HG03432 (cell line): ENCODE measurements around the gene HIVEP1.

Experiments used
- ATAC-seq: cut with Tn5 transposase; IDR thresholded peaks from one replicate; pipeline ENCODE4 v1.9.1; 2021; ENCODE audit warnings: mild to moderate bottlenecking, moderate library complexity; ENCODE audit not compliant: unreplicated experiment

Gene HIVEP1

DNA sequence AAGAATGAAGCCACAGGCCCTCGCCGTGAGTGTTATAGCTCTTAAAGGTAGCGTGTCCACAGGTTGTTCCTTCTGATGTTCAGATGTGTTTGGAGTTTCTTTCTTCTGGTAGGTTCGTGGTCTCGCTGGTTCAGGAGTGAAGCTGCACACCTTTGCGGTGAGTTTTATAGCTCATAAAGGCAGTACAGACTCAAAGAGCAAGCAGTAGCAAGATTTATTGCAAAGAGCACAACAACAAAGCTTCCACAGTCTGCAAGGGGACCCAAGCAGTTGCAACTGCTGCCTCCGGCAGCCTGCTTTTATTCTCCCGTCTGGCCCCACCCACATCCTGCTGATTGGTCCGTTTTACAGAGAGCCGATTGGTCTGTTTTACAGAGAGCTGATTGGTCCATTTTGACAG, 5.2 kb downstream of the HIVEP1 start:
- no peak for ATAC-seq

GRCh38 chr6:12017876-12018401, 5.8 kb downstream of the HIVEP1 start:
- ATAC-seq, result no peak

GRCh38 chr6:12020187-12020791, 8.2 kb downstream of the HIVEP1 start:
- no peak for ATAC-seq

DNA sequence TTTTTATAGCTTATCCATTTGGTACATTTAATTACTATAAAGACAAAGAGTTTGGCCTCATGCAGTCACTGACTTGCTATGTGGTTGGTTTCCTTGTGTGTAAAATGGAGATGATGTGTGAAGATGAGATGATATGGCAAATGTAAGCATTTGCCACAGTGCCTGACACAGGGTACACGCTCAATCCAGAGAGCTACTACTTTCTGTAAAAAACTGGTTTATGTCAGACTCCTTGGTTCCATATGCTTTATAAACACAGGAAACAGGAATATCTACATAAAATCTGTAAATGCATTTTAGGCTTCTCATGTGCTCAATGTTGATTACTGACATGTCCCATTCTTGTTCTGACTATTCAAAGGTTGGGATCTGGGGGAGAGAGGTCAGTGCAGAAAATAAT, 10.4 kb downstream of the HIVEP1 start:
- ATAC-seq, result no peak

- ATAC-seq, result no peak
These were observed 10.9 kb downstream of the HIVEP1 start for GRCh38 chr6:12022953-12023388.

- ATAC-seq, result no peak
These were observed 12.1 kb downstream of the HIVEP1 start for GRCh38 chr6:12024216-12024615.

DNA sequence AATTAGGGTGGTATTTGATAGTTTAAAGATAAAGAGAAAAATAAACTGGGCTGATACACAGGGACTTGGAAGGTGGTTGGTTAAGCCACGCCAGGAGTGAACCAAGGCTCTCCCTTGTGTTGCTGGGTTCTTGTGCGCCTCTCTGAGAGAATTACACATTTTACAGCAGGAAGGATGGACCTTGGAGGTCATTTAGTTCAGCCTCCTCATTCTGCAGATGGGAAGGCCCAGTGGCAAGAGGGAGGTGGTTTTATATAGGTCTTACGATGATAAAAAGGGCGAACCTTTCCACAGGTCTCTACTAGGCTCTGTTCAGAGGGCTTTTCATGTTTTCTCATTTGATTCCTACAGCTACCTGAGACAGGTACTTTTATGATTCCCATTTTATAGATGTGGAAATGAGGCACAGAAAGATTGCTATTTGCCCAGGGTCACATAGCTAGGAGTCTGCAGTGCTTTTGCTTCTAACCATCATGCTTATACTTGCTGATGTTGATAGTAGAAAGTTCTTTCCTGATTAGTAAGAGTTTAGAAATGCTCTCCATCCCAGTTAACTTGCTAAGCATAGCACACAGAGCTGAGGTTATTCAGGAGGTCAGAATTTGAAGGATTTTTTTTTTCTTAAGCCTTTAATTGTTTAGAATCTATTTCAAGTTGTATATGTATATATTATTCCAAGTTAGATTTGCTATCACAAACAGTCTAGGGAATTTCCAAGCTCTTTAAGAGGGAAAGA, 12.8 kb downstream of the HIVEP1 start:
- ATAC-seq, result no peak

GRCh38 chr6:12026120-12026519, 14.0 kb downstream of the HIVEP1 start:
- ATAC-seq, result no peak

DNA sequence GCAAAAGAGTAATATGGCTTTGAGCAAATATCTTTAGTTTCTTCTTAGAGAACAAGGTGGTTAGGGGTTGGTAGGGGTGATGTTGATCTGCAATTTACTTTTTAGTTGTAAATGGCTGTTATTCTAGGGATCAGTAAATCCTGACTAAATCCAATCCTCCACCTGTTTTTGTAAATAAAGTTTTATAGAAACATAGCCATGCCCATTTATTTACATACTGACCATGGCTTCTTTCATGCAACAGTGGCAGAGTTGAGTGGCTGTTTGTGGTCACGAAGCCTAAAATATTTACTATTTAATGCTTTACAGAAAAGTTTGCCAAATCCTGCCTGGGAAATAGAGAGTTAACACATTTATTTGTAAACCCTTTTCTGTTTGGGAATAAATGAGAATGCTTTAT, 14.7 kb downstream of the HIVEP1 start:
- ATAC-seq, result no peak

- no peak for ATAC-seq
These were observed 16.1 kb downstream of the HIVEP1 start for GRCh38 chr6:12028213-12028612.

GRCh38 chr6:12029979-12030737, 18.0 kb downstream of the HIVEP1 start:
- ATAC-seq, result no peak

GRCh38 chr6:12030993-12031550, 19.0 kb downstream of the HIVEP1 start:
- ATAC-seq, result no peak

- no peak for ATAC-seq
These were observed 20.9 kb downstream of the HIVEP1 start for GRCh38 chr6:12032783-12033573.

DNA sequence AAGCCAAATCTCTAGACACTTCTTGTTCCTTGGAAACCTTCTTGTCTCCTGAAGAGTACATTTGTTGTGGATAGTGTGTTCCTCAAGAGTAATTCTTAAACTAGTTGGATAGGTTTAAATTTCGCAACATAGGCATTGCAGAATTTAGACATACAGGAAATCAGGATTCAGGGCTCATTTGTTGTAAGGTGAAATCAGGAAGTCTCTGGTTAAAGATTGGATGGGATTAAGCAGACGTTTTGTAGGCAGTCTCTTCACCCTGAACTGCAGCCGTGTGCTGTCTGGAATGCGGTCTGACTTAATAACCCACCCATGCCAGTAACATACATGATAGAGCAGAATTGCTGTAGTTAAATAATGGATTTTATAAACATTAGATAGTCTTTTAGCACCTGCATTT, 21.7 kb downstream of the HIVEP1 start:
- ATAC-seq, result no peak

GRCh38 chr6:12034349-12034748, 22.2 kb downstream of the HIVEP1 start:
- ATAC-seq, result no peak

DNA sequence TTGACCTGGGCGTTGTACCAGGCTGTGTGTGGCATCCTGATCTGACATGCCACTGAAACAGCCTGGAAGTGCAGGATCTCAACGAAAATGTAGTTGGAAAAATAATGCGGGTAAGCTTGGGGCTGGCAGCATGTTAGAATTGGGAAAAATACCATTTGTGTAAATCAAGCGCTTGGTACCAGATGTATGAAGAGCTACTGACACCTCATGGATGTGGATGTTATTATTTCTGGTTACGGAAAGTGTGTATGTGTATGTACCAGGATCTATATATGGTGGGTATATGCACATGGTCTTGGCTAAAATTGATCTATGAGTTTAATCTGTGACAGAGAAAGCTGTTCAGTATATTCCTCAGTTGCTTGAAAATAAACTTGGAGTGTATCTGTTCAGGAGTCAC, 22.7 kb downstream of the HIVEP1 start:
- no peak for ATAC-seq

GRCh38 chr6:12036766-12037165, 24.7 kb downstream of the HIVEP1 start:
- no peak for ATAC-seq

DNA sequence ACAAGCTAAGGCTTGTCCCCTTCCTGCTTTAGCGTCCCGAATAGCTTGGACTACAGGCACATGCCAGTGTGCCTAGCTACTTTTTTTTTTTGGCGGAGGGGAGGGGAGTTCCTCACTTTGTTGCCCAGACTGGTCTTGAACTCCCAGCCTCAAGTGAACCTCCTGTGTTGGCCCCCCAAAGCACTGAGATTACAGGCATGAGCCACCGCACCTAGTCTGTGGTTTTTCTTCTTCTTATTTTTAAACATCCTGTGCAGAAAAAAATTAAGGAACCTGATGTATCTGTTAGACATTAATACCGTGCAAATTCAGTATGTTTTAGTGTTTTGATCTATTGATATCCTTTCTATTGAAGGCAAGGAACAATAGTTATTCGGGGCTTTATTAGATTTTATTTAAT, 25.7 kb downstream of the HIVEP1 start:
- no peak for ATAC-seq

- ATAC-seq, result no peak
These were observed 27.7 kb downstream of the HIVEP1 start for GRCh38 chr6:12039540-12040459.

DNA sequence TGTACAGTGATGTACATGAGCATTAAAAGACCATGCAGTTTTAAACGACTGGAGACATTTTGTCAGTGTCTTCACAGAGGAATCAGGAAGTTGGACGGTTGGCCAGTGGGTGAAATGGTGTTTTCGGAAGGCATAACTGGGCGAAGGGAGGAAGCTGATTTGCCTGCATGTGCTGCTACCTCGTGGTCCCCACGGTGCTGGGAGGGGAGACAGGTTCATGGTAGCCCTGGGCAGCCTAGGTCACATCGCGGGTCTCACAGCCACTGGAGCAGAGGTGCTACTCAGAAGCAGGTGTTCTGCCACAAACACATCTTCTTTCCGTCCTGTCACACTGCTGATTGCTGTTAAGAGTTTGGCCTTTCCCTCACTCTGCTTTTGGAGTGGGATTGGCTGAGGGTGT, 35.2 kb downstream of the HIVEP1 start:
- no peak for ATAC-seq
